SH-SY5Y (cell line): ENCODE measurements around the gene MESD.

ENCODE experiments used
- GATA2 ChIP-seq: IDR thresholded peaks from 2 replicates; pipeline ENCODE4 v1.6.1; 2011; ENCODE audit warnings: mild to moderate bottlenecking, low read depth, low read length
- GATA3 ChIP-seq: IDR thresholded peaks from 2 replicates; pipeline ENCODE4 v1.6.1; 2011; ENCODE audit warnings: low read depth, mild to moderate bottlenecking, low read length, moderate library complexity

DNA sequence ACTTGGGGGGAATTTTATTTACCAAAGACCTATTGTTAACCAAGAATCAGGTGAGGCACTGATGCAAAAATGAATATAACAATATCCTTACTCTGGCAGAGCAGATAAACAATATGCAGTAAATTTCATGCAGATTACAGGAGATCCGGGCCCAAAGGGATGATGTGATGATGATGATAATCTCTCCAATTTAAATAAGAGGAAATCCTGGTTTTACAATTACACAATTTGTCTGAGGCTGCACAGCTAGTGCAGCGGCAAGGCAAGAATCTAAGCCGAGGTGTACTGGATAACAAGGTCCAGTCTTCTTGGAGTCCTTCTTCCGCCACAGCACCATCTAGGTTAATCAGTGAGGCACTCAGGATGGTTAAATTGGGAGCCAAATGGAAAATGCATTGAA, 2.4 kb upstream of the MESD start:
- TF ChIP-seq GATA2 (no peak), GATA3 (no peak)
